ENCODE measurements around the gene CARNS1. TPM values are rescaled to one million over a fixed set of nuclear protein-coding genes. Genes with fewer than 3 reads are reported as not detected.
A peak's percentile ranks its signal among the peaks of the same experiment; 100 is the strongest.

CARNS1 gene
- total RNA-seq (1 to 10 TPM in 1 of 6 donors, under 1 TPM in 5; 0.39 to 1.1 (median 0.80) TPM), polyA plus RNA-seq (1 to 10 TPM in 1 of 2 donors, under 1 TPM in 1; 0.89 to 2.2 TPM)

- Histone ChIP-seq H3K27me3 (no peaks in the 10 kb centered on the region), H3K36me3 (no peaks in the 10 kb centered on the region), H3K27ac (no peak within 1 kb of the TSS), H3K4me1 (peaks cover 0 to 14% (median 13%) of the 10 kb centered on the region in 3 donors), H3K4me3 (peak within 1 kb of the TSS; percentile 12 to 44 (median 28)), H3K9me3 (no peaks in the 10 kb centered on the region)
- peak in 4 of 6 donors; percentile 46 to 86 (median 63) for DNase-seq
- ATAC-seq = peak in 2 of 4 donors; percentile 18 to 34
- 2 to 5% methylated on average over 22 to 67 of the region's 67 CpGs for WGBS, 2 donors
- TF ChIP-seq CTCF (IDR thresholded peaks at IDR 0.05) = no peak
- FAIRE-seq = no peak
- intact Hi-C loops (cut with DNase I) = loop anchor here in 1 of 3 donors (10.0 kb wide), 1 partner anchor 89 kb away; the partner anchor contains the start of genes CDK2AP2 and PITPNM1
Observed at GRCh38 chr11:67415501-67416304, at the start of gene CARNS1. Gene CARNS1 (plus strand): TSS chr11:67415678. CDS start chr11:67416200, 522 bp downstream.

GRCh38 chr11:67365736-67366444, 49.6 kb upstream of the CARNS1 start:
- Histone ChIP-seq H3K4me1 (no peaks in the 10 kb centered on the region), H3K27ac (no peak overlapping the region), H3K27me3 (no peaks in the 10 kb centered on the region), H3K36me3 (no peaks in the 10 kb centered on the region), H3K4me3 (no peak overlapping the region), H3K9me3 (no peaks in the 10 kb centered on the region)
- intact Hi-C loops (cut with DNase I) = no loop called here
- TF ChIP-seq CTCF (IDR thresholded peaks at IDR 0.05) = no peak
- no peak for DNase-seq
- ATAC-seq = no peak
- 77 to 78% methylated on average over 14 of the region's 14 CpGs for WGBS, 2 donors
- FAIRE-seq = no peak

GRCh38 chr11:67366546-67366945, 48.9 kb upstream of the CARNS1 start:
- Histone ChIP-seq H3K36me3 (no peaks in the 10 kb centered on the region), H3K9me3 (no peaks in the 10 kb centered on the region), H3K4me1 (peaks cover 0 to under 1% (median 0%) of the 10 kb centered on the region in 3 donors), H3K27ac (no peak overlapping the region), H3K27me3 (no peaks in the 10 kb centered on the region), H3K4me3 (no peak overlapping the region)
- no peak for DNase-seq
- ATAC-seq = peak in 1 of 4 donors; percentile 13
- 67 to 72% methylated on average over 7 to 8 of the region's 8 CpGs for WGBS, 2 donors
- no peak for FAIRE-seq
- intact Hi-C loops (cut with DNase I) = no loop called here
- TF ChIP-seq CTCF (IDR thresholded peaks at IDR 0.05) = no peak

GRCh38 chr11:67366961-67367760, 48.3 kb upstream of the CARNS1 start:
- intact Hi-C loops (cut with DNase I) = no loop called here
- no peak for TF ChIP-seq CTCF (IDR thresholded peaks at IDR 0.05)
- Histone ChIP-seq H3K4me1 (peaks cover 0 to 4% (median 0%) of the 10 kb centered on the region in 3 donors), H3K27ac (no peak overlapping the region), H3K9me3 (no peaks in the 10 kb centered on the region), H3K27me3 (no peaks in the 10 kb centered on the region), H3K4me3 (no peak overlapping the region), H3K36me3 (no peaks in the 10 kb centered on the region)
- peak in 1 of 4 donors; percentile 16 for ATAC-seq
- WGBS, 2 donors = 68 to 70% methylated on average over 25 of the region's 25 CpGs
- no peak for FAIRE-seq
- peak in 1 of 6 donors; percentile 61 for DNase-seq

All from pancreas (tissue), 10 donors.